Measurements from ENCODE around the gene MOB4.

MOB4 gene

GRCh38 chr2:197556456-197556855 is 40.6 kb downstream of the MOB4 start:
- H3K27ac ChIP-seq, result no peak overlapping the region
- DNase-seq (ENCODE audit: low spot score), result no peak
- CTCF ChIA-PET, result no interaction called here
- no peak for TF ChIP-seq CTCF (conservative IDR thresholded peaks at IDR 0.05; ENCODE audit: low read depth)
- POLR2A ChIA-PET (ENCODE audit: low non-redundant PET), result no interaction called here

- 0 out of 2 replicates have a peak overlapping the region, but pooled peaks have one; percentile 0 for H3K27ac ChIP-seq
- no peak for DNase-seq (ENCODE audit: low spot score)
- POLR2A ChIA-PET (ENCODE audit: low non-redundant PET), result no interaction called here
- TF ChIP-seq CTCF (conservative IDR thresholded peaks at IDR 0.05; ENCODE audit: low read depth), result no peak
- CTCF ChIA-PET, result interaction anchor here (0.7 kb wide), 1 partner anchor 255 kb away, joined by 3 read pairs; no protein-coding TSS in a partner anchor
Observed at GRCh38 chr2:197558393-197558792, 42.5 kb downstream of the MOB4 start.

GRCh38 chr2:197559681-197560080 is 43.8 kb downstream of the MOB4 start:
- no peak for TF ChIP-seq CTCF (conservative IDR thresholded peaks at IDR 0.05; ENCODE audit: low read depth)
- no peak for DNase-seq (ENCODE audit: low spot score)
- CTCF ChIA-PET, result no interaction called here
- no peak overlapping the region for H3K27ac ChIP-seq
- POLR2A ChIA-PET (ENCODE audit: low non-redundant PET), result no interaction called here

- POLR2A ChIA-PET (ENCODE audit: low non-redundant PET), result no interaction called here
- TF ChIP-seq CTCF (conservative IDR thresholded peaks at IDR 0.05; ENCODE audit: low read depth), result no peak
- CTCF ChIA-PET, result no interaction called here
- no peak for DNase-seq (ENCODE audit: low spot score)
- H3K27ac ChIP-seq, result no peak overlapping the region
Observed at GRCh38 chr2:197560146-197560665, 44.3 kb downstream of the MOB4 start.

GRCh38 chr2:197571627-197572271 is 55.9 kb downstream of the MOB4 start:
- H3K27ac ChIP-seq, result peak overlapping the region; percentile 48; the same call in 1 of the 2 replicates
- ChIA-PET CTCF (no interaction called here), POLR2A (ENCODE audit: low non-redundant PET) (no interaction called here)
- no peak for TF ChIP-seq CTCF (conservative IDR thresholded peaks at IDR 0.05; ENCODE audit: low read depth)
- DNase-seq (ENCODE audit: low spot score), result peak; percentile 5

GRCh38 chr2:197573608-197574007 is 57.7 kb downstream of the MOB4 start:
- no peak for DNase-seq (ENCODE audit: low spot score)
- POLR2A ChIA-PET (ENCODE audit: low non-redundant PET), result no interaction called here
- TF ChIP-seq CTCF (conservative IDR thresholded peaks at IDR 0.05; ENCODE audit: low read depth), result no peak
- no peak overlapping the region for H3K27ac ChIP-seq
- CTCF ChIA-PET, result no interaction called here

Measured in RWPE1 (cell line).